Activated naive CD4-positive, alpha-beta T cell treated with anti-CD3 and anti-CD28 coated beads, Interleukin-2, amount 10 ng/mL, durations not matched to agents 7 days and 5 days (primary cell): Measurements from ENCODE around the gene IQCH.
"Not testable (repeated sequence)": the region's sequence is repeated elsewhere in the genome, so short reads cannot be mapped to it uniquely, and the experiment has no call there.

Experiments
- CTCF ChIA-PET: fragments of 350-600 bp; sonication (Branson Sonifier 250); formaldehyde crosslinking; loops from one replicate; lab custom pipeline; 2021; ENCODE audit warnings: antibody characterized with exemption; lab: Charles Lee
- DNase-seq: peaks from one replicate; pipeline ENCODE4 v3.0.0-alpha.2; 2020
- H3K27ac Mint-ChIP-seq: one replicate; pipeline ENCODE4 v1.8.0; 2021; ENCODE audit warnings: mild to moderate bottlenecking, moderate library complexity, mixed read lengths
- H3K27me3 Mint-ChIP-seq: one replicate; pipeline ENCODE4 v1.8.0; 2021; ENCODE audit warnings: mild to moderate bottlenecking, mixed read lengths
- H3K36me3 Mint-ChIP-seq: one replicate; pipeline ENCODE4 v1.8.0; 2021; ENCODE audit warnings: mixed read lengths
- H3K4me1 Mint-ChIP-seq: one replicate; pipeline ENCODE4 v1.8.0; 2021; ENCODE audit warnings: mixed read lengths
- H3K4me3 Mint-ChIP-seq: one replicate; pipeline ENCODE4 v1.8.0; 2021; ENCODE audit warnings: mild to moderate bottlenecking, moderate library complexity, mixed read lengths
- H3K9me3 Mint-ChIP-seq: one replicate; pipeline ENCODE4 v1.8.0; 2021; ENCODE audit warnings: mixed read lengths

The IQCH gene

GRCh38 chr15:67256051-67256450 lies 1.5 kb downstream of the IQCH start:
- no peaks in the 10 kb centered on the region for H3K9me3 Mint-ChIP-seq
- CTCF ChIA-PET: interaction anchor here (1.2 kb wide), 1 partner anchor 310 kb away, joined by 3 read pairs; no protein-coding TSS in a partner anchor
- H3K36me3 Mint-ChIP-seq: peaks cover 6% of the 10 kb centered on the region
- H3K4me1 Mint-ChIP-seq: peaks cover 35% of the 10 kb centered on the region
- H3K27ac Mint-ChIP-seq: no peak overlapping the region
- no peak for DNase-seq
- peaks cover 14% of the 10 kb centered on the region for H3K27me3 Mint-ChIP-seq
- H3K4me3 Mint-ChIP-seq: peak overlapping the region; percentile 56

GRCh38 chr15:67258412-67258811 lies 3.8 kb downstream of the IQCH start:
- H3K36me3 Mint-ChIP-seq, H3K4me3 Mint-ChIP-seq, CTCF ChIA-PET, H3K9me3 Mint-ChIP-seq, DNase-seq, H3K27ac Mint-ChIP-seq: not testable (repeated sequence)
- Mint-ChIP-seq H3K27me3 (peaks cover 14% of the 10 kb centered on the region), H3K4me1 (peaks cover 15% of the 10 kb centered on the region)

- peaks cover 14% of the 10 kb centered on the region for H3K27me3 Mint-ChIP-seq
- CTCF ChIA-PET: interaction anchor here (1.0 to 1.2 kb wide), 2 partner anchors 10 to 45 kb away, joined by 3 read pairs; no protein-coding TSS in a partner anchor
- H3K9me3 Mint-ChIP-seq: no peaks in the 10 kb centered on the region
- DNase-seq: no peak
- no peaks in the 10 kb centered on the region for H3K36me3 Mint-ChIP-seq
- no peak overlapping the region for H3K27ac Mint-ChIP-seq
- H3K4me3 Mint-ChIP-seq: no peak overlapping the region
- H3K4me1 Mint-ChIP-seq: peaks cover 14% of the 10 kb centered on the region
Measured at GRCh38 chr15:67259379-67259778, 4.8 kb downstream of the IQCH start.

GRCh38 chr15:67259806-67260205 lies 5.2 kb downstream of the IQCH start:
- Mint-ChIP-seq H3K27ac (no peak overlapping the region), H3K9me3 (no peaks in the 10 kb centered on the region)
- CTCF ChIA-PET: interaction anchor here (1.0 to 1.2 kb wide), 2 partner anchors 10 to 44 kb away, joined by 3 read pairs; no protein-coding TSS in a partner anchor

GRCh38 chr15:67266870-67267269 lies 12.3 kb downstream of the IQCH start:
- H3K4me3 Mint-ChIP-seq: no peak overlapping the region
- H3K36me3 Mint-ChIP-seq: no peaks in the 10 kb centered on the region
- H3K27me3 Mint-ChIP-seq: peaks cover 24% of the 10 kb centered on the region
- no peaks in the 10 kb centered on the region for H3K4me1 Mint-ChIP-seq
- no peak overlapping the region for H3K27ac Mint-ChIP-seq
- no peaks in the 10 kb centered on the region for H3K9me3 Mint-ChIP-seq
- CTCF ChIA-PET: no interaction called here
- no peak for DNase-seq

More at GRCh38 chr15:67259806-67260205, 5.2 kb downstream of the IQCH start:
- H3K4me1 Mint-ChIP-seq: peaks cover 11% of the 10 kb centered on the region
- DNase-seq: no peak
- no peak overlapping the region for H3K4me3 Mint-ChIP-seq
- H3K36me3 Mint-ChIP-seq: no peaks in the 10 kb centered on the region
- peaks cover 11% of the 10 kb centered on the region for H3K27me3 Mint-ChIP-seq

- DNase-seq: no peak
- CTCF ChIA-PET: no interaction called here
- Mint-ChIP-seq H3K27me3 (peaks cover 24% of the 10 kb centered on the region), H3K4me3 (no peak overlapping the region), H3K4me1 (no peaks in the 10 kb centered on the region), H3K27ac (no peak overlapping the region), H3K36me3 (no peaks in the 10 kb centered on the region), H3K9me3 (no peaks in the 10 kb centered on the region)
Measured at GRCh38 chr15:67267440-67267839, 12.9 kb downstream of the IQCH start.

- H3K4me1 Mint-ChIP-seq: no peaks in the 10 kb centered on the region
- no peak overlapping the region for H3K27ac Mint-ChIP-seq
- CTCF ChIA-PET: no interaction called here
- DNase-seq: no peak
- no peak overlapping the region for H3K4me3 Mint-ChIP-seq
- no peaks in the 10 kb centered on the region for H3K36me3 Mint-ChIP-seq
- H3K9me3 Mint-ChIP-seq: no peaks in the 10 kb centered on the region
- peaks cover 24% of the 10 kb centered on the region for H3K27me3 Mint-ChIP-seq
Measured at GRCh38 chr15:67267951-67268941, 13.7 kb downstream of the IQCH start.

- no peak for DNase-seq
- Mint-ChIP-seq H3K27me3 (peaks cover 32% of the 10 kb centered on the region), H3K4me3 (no peak overlapping the region), H3K4me1 (no peaks in the 10 kb centered on the region), H3K36me3 (no peaks in the 10 kb centered on the region), H3K27ac (no peak overlapping the region), H3K9me3 (peaks cover 6% of the 10 kb centered on the region)
- CTCF ChIA-PET: no interaction called here
Measured at GRCh38 chr15:67274236-67274635, 19.6 kb downstream of the IQCH start.

- no peak overlapping the region for H3K27ac Mint-ChIP-seq
- CTCF ChIA-PET: no interaction called here
- H3K36me3 Mint-ChIP-seq: no peaks in the 10 kb centered on the region
- no peak for DNase-seq
- no peaks in the 10 kb centered on the region for H3K4me1 Mint-ChIP-seq
- H3K4me3 Mint-ChIP-seq: no peak overlapping the region
- H3K27me3 Mint-ChIP-seq: peaks cover 14% of the 10 kb centered on the region
- H3K9me3 Mint-ChIP-seq: peaks cover 6% of the 10 kb centered on the region
Measured at GRCh38 chr15:67276666-67277065, 22.1 kb downstream of the IQCH start.

GRCh38 chr15:67280217-67280616 lies 25.6 kb downstream of the IQCH start:
- peaks cover 17% of the 10 kb centered on the region for H3K27me3 Mint-ChIP-seq
- H3K4me3 Mint-ChIP-seq: no peak overlapping the region
- CTCF ChIA-PET: no interaction called here
- no peaks in the 10 kb centered on the region for H3K9me3 Mint-ChIP-seq
- no peaks in the 10 kb centered on the region for H3K4me1 Mint-ChIP-seq
- DNase-seq: no peak
- no peak overlapping the region for H3K27ac Mint-ChIP-seq
- H3K36me3 Mint-ChIP-seq: no peaks in the 10 kb centered on the region

- no peaks in the 10 kb centered on the region for H3K4me1 Mint-ChIP-seq
- CTCF ChIA-PET: interaction anchor here (1.1 kb wide), 1 partner anchor 22 kb away, joined by 4 read pairs; no protein-coding TSS in a partner anchor
- no peak overlapping the region for H3K4me3 Mint-ChIP-seq
- no peak overlapping the region for H3K27ac Mint-ChIP-seq
- peaks cover 16% of the 10 kb centered on the region for H3K27me3 Mint-ChIP-seq
- peaks cover 2% of the 10 kb centered on the region for H3K9me3 Mint-ChIP-seq
- no peaks in the 10 kb centered on the region for H3K36me3 Mint-ChIP-seq
- no peak for DNase-seq
Measured at GRCh38 chr15:67281714-67282113, 27.1 kb downstream of the IQCH start.

GRCh38 chr15:67285625-67286024 lies 31.0 kb downstream of the IQCH start:
- H3K27ac Mint-ChIP-seq, CTCF ChIA-PET, H3K36me3 Mint-ChIP-seq, DNase-seq, H3K9me3 Mint-ChIP-seq, H3K4me1 Mint-ChIP-seq, H3K4me3 Mint-ChIP-seq: not testable (repeated sequence)
- H3K27me3 Mint-ChIP-seq: peaks cover 11% of the 10 kb centered on the region

GRCh38 chr15:67286400-67286799 lies 31.8 kb downstream of the IQCH start:
- H3K9me3 Mint-ChIP-seq, H3K27ac Mint-ChIP-seq, H3K4me3 Mint-ChIP-seq, CTCF ChIA-PET, H3K36me3 Mint-ChIP-seq, H3K4me1 Mint-ChIP-seq, DNase-seq: not testable (repeated sequence)
- peaks cover 11% of the 10 kb centered on the region for H3K27me3 Mint-ChIP-seq

- no peak overlapping the region for H3K4me3 Mint-ChIP-seq
- no peak overlapping the region for H3K27ac Mint-ChIP-seq
- H3K9me3 Mint-ChIP-seq: peaks cover 2% of the 10 kb centered on the region
- H3K4me1 Mint-ChIP-seq: no peaks in the 10 kb centered on the region
- CTCF ChIA-PET: no interaction called here
- no peak for DNase-seq
- H3K27me3 Mint-ChIP-seq: peaks cover 3% of the 10 kb centered on the region
- no peaks in the 10 kb centered on the region for H3K36me3 Mint-ChIP-seq
Measured at GRCh38 chr15:67290319-67290718, 35.7 kb downstream of the IQCH start.

- Mint-ChIP-seq H3K36me3 (no peaks in the 10 kb centered on the region), H3K9me3 (no peaks in the 10 kb centered on the region), H3K27ac (no peak overlapping the region), H3K4me1 (no peaks in the 10 kb centered on the region), H3K4me3 (no peak overlapping the region), H3K27me3 (peaks cover 3% of the 10 kb centered on the region)
- no peak for DNase-seq
- CTCF ChIA-PET: interaction anchor here (0.7 kb wide), 1 partner anchor 57 kb away, joined by 3 read pairs; no protein-coding TSS in a partner anchor
Measured at GRCh38 chr15:67296188-67296587, 41.6 kb downstream of the IQCH start.
